SK-N-SH treated with all-trans-retinoic acid at 6 μM for 48 hours (cell line): Measurements from ENCODE around the gene FES.
A peak's percentile ranks its signal among the peaks of the same experiment; 100 is the strongest.

ENCODE experiments used
- ATAC-seq: fragments of 200-7000 bp; cut with Tn5 transposase; 3 replicates; pipeline ENCODE4 v1.9.1; 2020; ENCODE audit warnings: mild to moderate bottlenecking, moderate library complexity
- ARNTL ChIP-seq: fragments of 450-650 bp; formaldehyde crosslinking; IDR thresholded peaks from 2 replicates; pipeline ENCODE4 v1.5.0; 2020; ENCODE audit warnings: low read depth, mild to moderate bottlenecking, moderate library complexity, borderline replicate concordance
- BACH2 ChIP-seq: fragments of 250-450 bp; sonication (Bioruptor Pico); IDR thresholded peaks from 2 replicates; pipeline ENCODE4 v1.9.0; 2021; ENCODE audit warnings: mild to moderate bottlenecking, borderline replicate concordance
- CREB5 ChIP-seq: fragments of 250-450 bp; sonication (Bioruptor Pico); IDR thresholded peaks from 2 replicates; pipeline ENCODE4 v1.5.1; 2020; ENCODE audit warnings: low read depth, mild to moderate bottlenecking, moderate library complexity
- CSDC2 ChIP-seq: fragments of 250-450 bp; sonication (Bioruptor Pico); IDR thresholded peaks from 2 replicates; pipeline ENCODE4 v1.5.0; 2020; ENCODE audit warnings: mild to moderate bottlenecking, moderate library complexity
- ISL1 ChIP-seq: fragments of 250-450 bp; sonication (Bioruptor Pico); IDR thresholded peaks from 2 replicates; pipeline ENCODE4 v2.1.2; 2022; ENCODE audit warnings: mild to moderate bottlenecking, moderate library complexity
- PATZ1 ChIP-seq: fragments of 250-450 bp; sonication (Bioruptor Pico); IDR thresholded peaks from 2 replicates; pipeline ENCODE4 v1.8.0; 2020; ENCODE audit warnings: mild to moderate bottlenecking, moderate library complexity, borderline replicate concordance
- PPARA ChIP-seq: fragments of 250-450 bp; sonication (Bioruptor Pico); IDR thresholded peaks from 2 replicates; pipeline ENCODE4 v1.5.0; 2020; ENCODE audit warnings: mild to moderate bottlenecking, borderline replicate concordance
- RARB ChIP-seq: fragments of 250-450 bp; sonication (Bioruptor Pico); IDR thresholded peaks from 2 replicates; pipeline ENCODE4 v1.8.0; 2021; ENCODE audit warnings: mild to moderate bottlenecking, moderate library complexity
- SNAI2 ChIP-seq: fragments of 250-450 bp; sonication (Bioruptor Pico); IDR thresholded peaks from 2 replicates; pipeline ENCODE4 v1.5.0; 2020; ENCODE audit warnings: mild to moderate bottlenecking, moderate library complexity
- TCF4 ChIP-seq: fragments of 250-450 bp; sonication (Bioruptor Pico); IDR thresholded peaks from 2 replicates; pipeline ENCODE4 v1.8.0; 2021; ENCODE audit warnings: mild to moderate bottlenecking, moderate library complexity, borderline replicate concordance
- TOX ChIP-seq: fragments of 250-450 bp; sonication (Bioruptor Pico); IDR thresholded peaks from 2 replicates; pipeline ENCODE4 v1.8.0; 2021; ENCODE audit warnings: mild to moderate bottlenecking, moderate library complexity, borderline replicate concordance
- ZFP3 ChIP-seq: fragments of 250-450 bp; sonication (Bioruptor Pico); IDR thresholded peaks from 2 replicates; pipeline ENCODE4 v1.5.0; 2020; ENCODE audit warnings: mild to moderate bottlenecking, moderate library complexity
- ZFP30 ChIP-seq: fragments of 450-650 bp; formaldehyde crosslinking; IDR thresholded peaks from 2 replicates; pipeline ENCODE4 v1.5.0; 2022; ENCODE audit warnings: mild to moderate bottlenecking, moderate library complexity
- ZNF565 ChIP-seq: fragments of 450-650 bp; formaldehyde crosslinking; conservative IDR thresholded peaks from 2 replicates; pipeline ENCODE4 v1.5.0; 2020; ENCODE audit warnings: low read depth, mild to moderate bottlenecking, moderate library complexity
- ZNF70 ChIP-seq: fragments of 450-650 bp; formaldehyde crosslinking; IDR thresholded peaks from 2 replicates; pipeline ENCODE4 v1.5.0; 2020; ENCODE audit warnings: mild to moderate bottlenecking, moderate library complexity
- ZNF8 ChIP-seq: fragments of 450-650 bp; formaldehyde crosslinking; IDR thresholded peaks from 2 replicates; pipeline ENCODE4 v1.5.0; 2020; ENCODE audit warnings: mild to moderate bottlenecking, moderate library complexity
- TF ChIP-seq, protein P1 (sequence below): fragments of 250-450 bp; sonication (Bioruptor Pico); IDR thresholded peaks from 2 replicates; pipeline ENCODE4 v1.8.0; 2021; ENCODE audit warnings: low read depth, mild to moderate bottlenecking, moderate library complexity, borderline replicate concordance

Gene FES

DNA sequence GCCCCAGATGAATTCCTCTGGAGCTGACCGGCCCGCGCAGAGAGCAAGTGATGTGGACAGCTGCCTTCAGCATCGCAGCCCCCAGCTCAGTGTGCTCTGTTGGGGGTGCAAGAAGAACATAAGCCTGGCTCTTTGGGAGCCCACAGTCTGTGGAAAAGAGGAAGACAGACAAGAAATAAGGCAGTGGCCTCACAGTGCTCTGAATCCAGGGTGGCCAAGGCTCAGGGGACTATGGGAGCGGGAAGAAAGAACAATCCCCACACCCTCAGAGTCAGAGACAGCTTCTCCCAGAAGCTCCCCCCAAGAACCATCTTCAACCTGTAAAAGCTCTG lies 48.3 kb downstream of the FES start:
- no peak for ATAC-seq
- no peak for TF ChIP-seq ZNF8
- TF ChIP-seq ISL1 (CRISPR knock-in tag): no peak
- TF ChIP-seq ZFP30 (CRISPR knock-in tag): no peak
- TF ChIP-seq ZNF70 (CRISPR knock-in tag): no peak
- TF ChIP-seq, protein P1, sequence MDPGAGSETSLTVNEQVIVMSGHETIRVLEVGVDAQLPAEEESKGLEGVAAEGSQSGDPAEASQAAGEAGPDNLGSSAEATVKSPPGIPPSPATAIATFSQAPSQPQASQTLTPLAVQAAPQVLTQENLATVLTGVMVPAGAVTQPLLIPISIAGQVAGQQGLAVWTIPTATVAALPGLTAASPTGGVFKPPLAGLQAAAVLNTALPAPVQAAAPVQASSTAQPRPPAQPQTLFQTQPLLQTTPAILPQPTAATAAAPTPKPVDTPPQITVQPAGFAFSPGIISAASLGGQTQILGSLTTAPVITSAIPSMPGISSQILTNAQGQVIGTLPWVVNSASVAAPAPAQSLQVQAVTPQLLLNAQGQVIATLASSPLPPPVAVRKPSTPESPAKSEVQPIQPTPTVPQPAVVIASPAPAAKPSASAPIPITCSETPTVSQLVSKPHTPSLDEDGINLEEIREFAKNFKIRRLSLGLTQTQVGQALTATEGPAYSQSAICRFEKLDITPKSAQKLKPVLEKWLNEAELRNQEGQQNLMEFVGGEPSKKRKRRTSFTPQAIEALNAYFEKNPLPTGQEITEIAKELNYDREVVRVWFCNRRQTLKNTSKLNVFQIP (CRISPR knock-in tag): no peak
- TF ChIP-seq SNAI2: no peak
- TF ChIP-seq TOX (CRISPR knock-in tag): no peak
- no peak for TF ChIP-seq CREB5 (CRISPR knock-in tag)
- no peak for TF ChIP-seq BACH2
- no peak for TF ChIP-seq PATZ1 (CRISPR knock-in tag)
- TF ChIP-seq, all 23 proteins: peak for 0

GRCh38 chr15:90933301-90933700 lies 49.0 kb downstream of the FES start:
- TF ChIP-seq ZFP3 (CRISPR knock-in tag) (no peak), ZNF70 (CRISPR knock-in tag) (no peak), PPARA (no peak), ZNF565 (no peak), BACH2 (no peak), ZNF8 (no peak)
- TF ChIP-seq, all 23 proteins: peak for 0
- no peak for ATAC-seq

GRCh38 chr15:90934256-90934948 lies 50.1 kb downstream of the FES start:
- no peak for TF ChIP-seq BACH2
- no peak for TF ChIP-seq ARNTL
- no peak for TF ChIP-seq PPARA
- peak; percentile 63 for ATAC-seq

DNA sequence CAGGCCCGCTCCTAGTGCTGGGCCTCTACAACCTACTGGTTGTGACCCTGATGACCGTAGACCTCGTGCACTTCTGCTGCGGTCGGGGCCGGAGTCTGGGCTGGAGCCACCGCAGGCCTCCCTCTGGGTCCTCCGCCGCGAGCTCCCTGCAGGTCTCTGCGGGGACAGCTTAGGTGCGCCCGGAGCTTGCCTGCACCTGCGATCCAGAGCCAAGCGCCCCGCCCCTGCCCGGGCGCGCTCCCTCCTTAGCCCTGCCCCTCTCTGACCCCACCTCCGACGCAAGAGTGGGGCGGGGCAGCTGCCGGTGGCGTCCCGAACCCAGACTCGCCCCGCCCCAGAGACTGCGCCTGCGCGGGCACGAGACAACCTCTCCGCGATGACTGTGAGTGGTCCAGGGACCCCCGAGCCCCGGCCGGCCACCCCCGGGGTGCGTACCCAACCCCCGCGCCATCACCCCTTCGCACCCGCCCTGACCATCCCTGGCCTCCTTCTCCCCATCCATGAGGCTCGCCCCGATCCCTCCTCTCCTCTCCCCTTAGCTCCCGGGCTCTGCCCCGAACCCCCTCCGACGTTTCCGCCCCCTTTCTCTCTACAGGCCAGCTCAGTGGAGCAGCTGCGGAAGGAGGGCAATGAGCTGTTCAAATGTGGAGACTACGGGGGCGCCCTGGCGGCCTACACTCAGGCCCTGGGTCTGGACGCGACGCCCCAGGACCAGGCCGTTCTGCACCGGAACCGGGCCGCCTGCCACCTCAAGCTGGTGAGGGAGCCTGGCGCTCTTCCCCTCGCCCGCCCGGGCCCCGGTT lies 50.8 kb downstream of the FES start, which contains the start of gene UNC45A:
Gene UNC45A (plus strand): TSS at position 337 of the 803 bp plus-strand sequence. CDS start 40 bp downstream, at position 377.
- TF ChIP-seq BACH2 (no peak), RARB (no peak)
- ATAC-seq: peak; percentile 83

DNA sequence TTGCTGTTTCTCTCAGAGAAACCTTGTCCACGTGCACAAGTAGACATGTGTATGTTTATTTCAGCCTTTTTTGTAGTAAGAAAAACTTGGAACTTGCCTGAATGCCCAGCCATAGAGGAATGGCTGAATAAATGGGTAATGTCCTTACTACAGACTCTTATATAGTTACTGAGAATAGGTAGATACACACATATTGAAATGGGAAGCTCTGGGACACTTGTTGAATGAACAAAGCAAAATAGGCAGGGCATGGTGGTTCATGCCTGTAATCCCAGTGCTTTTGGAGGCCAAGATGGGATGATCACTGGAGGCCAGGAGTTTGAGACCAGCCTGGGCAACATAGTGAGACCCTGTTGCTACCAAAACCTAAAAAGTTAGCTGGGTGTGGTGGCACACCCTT lies 52.5 kb downstream of the FES start:
- no peak for ATAC-seq
- no peak for TF ChIP-seq TOX (CRISPR knock-in tag)
- no peak for TF ChIP-seq BACH2
- no peak for TF ChIP-seq TCF4 (CRISPR knock-in tag)
- TF ChIP-seq SNAI2: no peak
- no peak for TF ChIP-seq CREB5 (CRISPR knock-in tag)
- TF ChIP-seq PATZ1 (CRISPR knock-in tag): no peak
- no peak for TF ChIP-seq ZFP30 (CRISPR knock-in tag)
- TF ChIP-seq CSDC2 (CRISPR knock-in tag): no peak
- TF ChIP-seq, protein P1 (CRISPR knock-in tag): no peak
- no peak for TF ChIP-seq ARNTL
- no peak for TF ChIP-seq PPARA
